HG02588 (cell line): ENCODE results near the gene KIR3DL1.
"Not testable (repeated sequence)": the region's sequence is repeated elsewhere in the genome, so short reads cannot be mapped to it uniquely, and the experiment has no call there.

Experiments
- ATAC-seq: cut with Tn5 transposase; IDR thresholded peaks from one replicate; pipeline ENCODE4 v1.9.1; 2021; ENCODE audit warnings: mild to moderate bottlenecking, moderate library complexity; ENCODE audit not compliant: unreplicated experiment

Gene KIR3DL1

DNA sequence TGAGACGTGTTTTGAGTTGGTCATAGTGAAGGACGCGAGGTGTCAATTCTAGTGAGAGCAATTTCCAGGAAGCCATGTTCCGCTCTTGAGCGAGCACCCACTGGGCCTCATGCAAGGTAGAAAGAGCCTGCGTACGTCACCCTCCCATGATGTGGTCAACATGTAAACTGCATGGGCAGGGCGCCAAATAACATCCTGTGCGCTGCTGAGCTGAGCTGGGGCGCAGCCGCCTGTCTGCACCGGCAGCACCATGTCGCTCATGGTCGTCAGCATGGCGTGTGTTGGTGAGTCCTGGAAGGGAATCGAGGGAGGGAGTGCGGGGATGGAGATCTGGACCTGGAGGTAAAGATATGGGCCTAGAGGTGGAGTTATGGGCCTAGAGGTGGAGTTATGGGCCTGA lies at the start of gene KIR3DL1:
Gene KIR3DL1 (plus strand): TSS at position 218 of the 400 bp plus-strand sequence.
- not testable (repeated sequence) for ATAC-seq

- ATAC-seq, result not testable (repeated sequence)
These were observed 46.6 kb upstream of the KIR3DL1 start, which contains the start of gene KIR2DL1 for GRCh38 chr19:54769646-54770045. KIR2DL1 (plus strand) TSS chr19:54769793; CDS start chr19:54769851, 58 bp downstream.

- not testable (repeated sequence) for ATAC-seq
These were observed 45.8 kb upstream of the KIR3DL1 start for GRCh38 chr19:54770511-54770910.

DNA sequence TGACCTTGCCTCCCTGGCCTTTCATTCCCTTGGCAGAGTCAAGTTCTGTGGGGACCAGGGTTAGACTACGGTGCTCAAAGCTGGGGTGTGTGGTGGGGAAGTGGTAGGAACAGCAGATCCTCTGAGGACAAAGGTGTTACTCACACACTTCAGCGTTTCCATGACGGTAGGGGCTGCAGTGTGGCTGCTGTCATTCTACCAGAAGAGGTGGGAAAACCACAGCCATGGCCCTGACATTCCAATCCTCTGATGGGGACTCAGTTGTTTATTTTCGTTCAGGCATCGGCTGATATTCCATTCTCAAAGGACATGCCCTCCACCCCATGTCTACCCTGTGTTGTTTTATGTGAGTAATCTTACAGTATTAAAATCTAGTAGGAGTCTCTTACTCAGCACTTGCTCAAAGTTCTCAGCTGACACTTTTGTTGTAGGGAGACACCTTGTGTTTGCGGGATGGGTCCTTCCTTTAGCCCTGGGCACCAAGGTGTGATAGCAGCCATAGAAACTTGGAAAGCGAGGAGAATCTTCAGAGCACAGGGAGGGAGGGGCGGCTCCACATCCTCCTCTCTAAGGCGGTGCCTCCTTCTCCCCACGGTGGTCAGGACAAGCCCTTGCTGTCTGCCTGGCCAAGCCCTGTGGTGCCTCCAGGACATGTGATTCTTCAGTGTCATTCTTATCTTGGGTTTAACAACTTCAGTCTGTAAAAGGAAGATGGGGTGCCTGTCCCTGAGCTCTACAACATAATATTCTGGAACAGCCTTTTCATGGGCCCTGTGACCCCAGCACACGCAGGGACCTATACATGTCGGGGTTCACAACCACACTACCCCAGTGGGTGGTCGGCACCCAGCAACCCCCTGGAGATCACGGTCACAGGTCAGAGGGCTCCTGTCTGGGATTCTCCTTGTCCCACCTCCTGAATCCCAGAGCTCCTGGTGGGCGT lies 45.0 kb upstream of the KIR3DL1 start:
- ATAC-seq, result not testable (repeated sequence)

GRCh38 chr19:54772666-54773065 lies 43.6 kb upstream of the KIR3DL1 start:
- not testable (repeated sequence) for ATAC-seq

DNA sequence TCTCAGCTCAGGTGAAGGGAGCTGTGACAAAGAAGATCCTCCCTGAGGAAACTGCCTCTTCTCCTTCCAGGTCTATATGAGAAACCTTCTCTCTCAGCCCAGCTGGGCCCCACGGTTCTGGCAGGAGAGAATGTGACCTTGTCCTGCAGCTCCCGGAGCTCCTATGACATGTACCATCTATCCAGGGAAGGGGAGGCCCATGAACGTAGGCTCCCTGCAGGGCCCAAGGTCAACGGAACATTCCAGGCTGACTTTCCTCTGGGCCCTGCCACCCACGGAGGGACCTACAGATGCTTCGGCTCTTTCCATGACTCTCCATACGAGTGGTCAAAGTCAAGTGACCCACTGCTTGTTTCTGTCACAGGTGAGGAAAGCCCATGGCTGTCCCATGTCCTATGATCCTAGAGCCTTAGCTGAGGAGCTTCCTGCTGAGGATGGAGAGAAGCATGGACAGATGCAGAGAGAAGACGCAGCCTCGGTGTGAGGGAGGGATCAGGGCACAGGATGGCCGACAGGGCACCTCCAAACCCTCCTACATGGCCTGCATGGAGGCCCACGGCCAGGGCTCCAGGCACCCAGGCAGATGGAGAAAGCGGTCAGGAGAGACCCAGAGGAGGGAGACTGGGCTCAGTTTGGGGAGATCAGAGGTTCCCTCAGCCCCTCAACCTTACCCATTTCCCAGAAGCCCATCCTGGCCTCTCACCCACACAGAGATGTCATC lies 41.0 kb upstream of the KIR3DL1 start:
- ATAC-seq, result not testable (repeated sequence)

- not testable (repeated sequence) for ATAC-seq
These were observed 40.4 kb upstream of the KIR3DL1 start for GRCh38 chr19:54775830-54776229.

- ATAC-seq, result not testable (repeated sequence)
These were observed 38.4 kb upstream of the KIR3DL1 start for GRCh38 chr19:54777851-54778250.

DNA sequence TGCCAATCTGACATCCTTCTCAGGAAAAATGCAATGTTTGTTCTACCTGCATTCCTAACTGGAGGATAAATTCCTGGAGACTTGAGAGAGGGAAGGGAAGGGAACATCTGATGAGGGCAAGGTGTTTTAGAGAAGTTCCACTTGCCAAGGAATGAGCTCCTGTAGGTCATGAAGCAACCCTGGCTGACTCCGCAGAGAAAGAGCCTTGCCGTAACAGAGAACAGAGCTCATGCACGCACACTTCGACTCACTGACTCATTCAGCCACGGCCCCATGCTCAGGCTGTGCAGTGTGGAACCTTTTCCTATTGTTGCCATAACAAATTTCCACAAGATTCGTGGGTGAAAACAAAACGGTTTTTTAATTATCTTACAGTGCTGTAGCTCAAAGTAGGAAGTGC lies 37.4 kb upstream of the KIR3DL1 start:
- not testable (repeated sequence) for ATAC-seq

- not testable (repeated sequence) for ATAC-seq
These were observed 33.4 kb upstream of the KIR3DL1 start for GRCh38 chr19:54782916-54783315.

- ATAC-seq, result not testable (repeated sequence)
These were observed 30.1 kb upstream of the KIR3DL1 start for GRCh38 chr19:54786091-54786723.

DNA sequence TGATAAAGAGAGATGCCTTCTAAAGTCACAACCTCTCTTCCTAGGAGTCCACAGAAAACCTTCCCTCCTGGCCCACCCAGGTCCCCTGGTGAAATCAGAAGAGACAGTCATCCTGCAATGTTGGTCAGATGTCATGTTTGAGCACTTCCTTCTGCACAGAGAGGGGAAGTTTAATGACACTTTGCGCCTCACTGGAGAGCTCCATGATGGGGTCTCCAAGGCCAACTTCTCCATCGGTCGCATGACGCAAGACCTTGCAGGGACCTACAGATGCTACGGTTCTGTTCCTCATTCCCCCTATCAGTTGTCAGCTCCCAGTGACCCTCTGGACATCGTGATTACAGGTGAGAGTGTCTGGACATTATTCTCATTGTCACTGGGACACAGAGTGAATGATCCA lies 28.1 kb upstream of the KIR3DL1 start:
- ATAC-seq, result not testable (repeated sequence)

DNA sequence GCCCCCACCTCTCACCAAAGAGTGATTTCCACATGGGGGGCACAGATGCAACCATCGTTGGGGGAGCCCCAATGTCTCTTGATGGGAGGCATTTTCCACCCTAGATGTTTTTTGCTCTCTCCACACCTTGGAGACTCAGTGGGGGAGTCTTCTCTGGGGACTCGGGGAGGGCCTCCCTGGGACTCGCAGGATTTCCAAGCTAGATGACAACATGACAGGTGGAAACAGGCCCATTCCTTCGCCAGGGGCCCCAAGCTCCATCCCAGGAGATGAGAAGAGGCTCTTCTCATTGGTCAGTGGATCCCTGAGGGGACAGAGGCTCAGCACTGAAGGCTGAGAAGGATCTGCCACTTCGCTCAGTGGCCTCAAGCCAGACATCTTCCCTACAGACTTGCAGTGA lies 25.6 kb upstream of the KIR3DL1 start:
- ATAC-seq, result no peak

DNA sequence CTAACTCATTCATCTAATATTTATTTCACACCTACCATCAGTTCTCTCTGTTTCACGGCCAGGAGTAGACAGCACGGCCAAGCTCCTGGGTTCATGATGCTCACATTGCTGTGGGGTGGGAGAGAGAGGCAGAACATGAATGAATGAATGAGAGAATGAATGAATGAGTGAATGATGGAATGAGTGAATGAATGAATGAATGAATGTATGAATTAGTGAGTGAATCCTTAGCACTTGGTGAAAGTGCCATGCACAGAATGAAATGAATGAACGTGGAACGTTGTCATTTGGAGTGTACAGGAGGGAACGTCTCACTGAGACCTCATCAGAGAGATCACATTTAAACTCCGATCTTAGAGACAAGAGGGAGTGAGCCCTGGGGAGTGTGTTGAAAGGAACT lies 24.8 kb upstream of the KIR3DL1 start:
- ATAC-seq, result no peak

- no peak for ATAC-seq
These were observed 23.5 kb upstream of the KIR3DL1 start for GRCh38 chr19:54792814-54793213.

- no peak for ATAC-seq
These were observed 20.5 kb upstream of the KIR3DL1 start for GRCh38 chr19:54795758-54796157.

DNA sequence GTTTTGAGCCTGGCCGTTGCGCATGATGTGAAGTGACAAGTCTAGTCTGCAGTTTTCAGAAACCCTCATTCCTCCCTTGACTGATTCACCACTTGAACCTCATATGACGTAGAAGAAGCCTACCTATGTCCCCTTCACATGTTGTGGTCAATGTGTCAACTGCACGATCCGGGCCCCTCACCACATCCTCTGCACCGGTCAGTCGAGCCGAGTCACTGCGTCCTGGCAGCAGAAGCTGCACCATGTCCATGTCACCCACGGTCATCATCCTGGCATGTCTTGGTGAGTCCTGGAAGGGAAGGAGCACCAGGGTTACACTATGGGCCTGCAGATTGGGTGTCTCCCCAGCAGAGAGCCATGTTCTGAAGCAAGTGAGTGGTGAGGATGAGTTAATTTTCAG lies 12.9 kb upstream of the KIR3DL1 start, which contains the start of gene KIR2DL4:
Gene KIR2DL4 (plus strand): TSS at position 201 of the 400 bp plus-strand sequence. CDS start 42 bp downstream, at position 243.
- no peak for ATAC-seq

- no peak for ATAC-seq
These were observed 12.2 kb upstream of the KIR3DL1 start for GRCh38 chr19:54804101-54804500.

DNA sequence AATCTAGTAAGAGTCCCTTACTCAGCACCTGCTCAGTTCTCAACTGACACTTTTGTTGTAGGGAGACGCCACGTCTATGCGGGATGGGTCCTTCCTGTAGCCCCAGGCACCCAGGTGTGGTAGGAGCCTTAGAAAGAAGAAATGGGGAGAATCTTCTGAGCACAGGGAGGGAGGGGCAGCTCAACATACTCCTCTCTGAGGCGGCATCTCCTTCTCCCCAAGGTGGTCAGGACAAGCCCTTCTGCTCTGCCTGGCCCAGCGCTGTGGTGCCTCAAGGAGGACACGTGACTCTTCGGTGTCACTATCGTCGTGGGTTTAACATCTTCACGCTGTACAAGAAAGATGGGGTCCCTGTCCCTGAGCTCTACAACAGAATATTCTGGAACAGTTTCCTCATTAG lies 11.7 kb upstream of the KIR3DL1 start:
- no peak for ATAC-seq

DNA sequence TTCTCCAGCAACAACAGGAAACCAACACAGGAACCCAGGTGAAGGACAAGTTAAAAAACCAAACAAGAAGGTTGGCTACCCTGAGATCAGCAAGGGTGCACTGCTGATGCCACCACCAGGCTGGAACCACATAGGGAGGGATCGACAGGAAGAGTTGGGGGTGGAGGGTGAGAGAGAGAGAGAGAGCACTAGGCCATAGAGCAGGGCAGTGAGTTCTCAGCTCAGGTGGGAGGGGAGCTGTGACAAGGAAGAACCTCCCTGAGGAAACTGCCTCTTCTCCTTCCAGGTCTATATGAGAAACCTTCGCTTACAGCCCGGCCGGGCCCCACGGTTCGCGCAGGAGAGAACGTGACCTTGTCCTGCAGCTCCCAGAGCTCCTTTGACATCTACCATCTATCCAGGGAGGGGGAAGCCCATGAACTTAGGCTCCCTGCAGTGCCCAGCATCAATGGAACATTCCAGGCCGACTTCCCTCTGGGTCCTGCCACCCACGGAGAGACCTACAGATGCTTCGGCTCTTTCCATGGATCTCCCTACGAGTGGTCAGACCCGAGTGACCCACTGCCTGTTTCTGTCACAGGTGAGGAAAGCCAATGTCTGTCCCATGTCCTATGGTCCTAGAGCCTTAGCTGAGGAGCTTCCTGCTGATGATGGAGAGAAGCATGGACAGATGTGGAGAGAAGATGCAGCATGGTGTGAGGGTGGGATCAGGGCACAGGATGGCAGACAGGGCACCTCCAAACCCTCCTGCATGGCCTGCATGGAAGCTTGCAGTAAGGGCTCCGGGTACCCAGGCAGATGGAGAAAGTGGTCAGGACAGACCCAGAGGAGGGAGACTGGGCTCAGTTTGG lies 10.4 kb upstream of the KIR3DL1 start:
- ATAC-seq, result no peak
